Gastrocnemius medialis (tissue), 4 donors: ENCODE data around the gene DUOX1. TPM values are rescaled to one million over a fixed set of nuclear protein-coding genes. Genes with fewer than 3 reads are reported as not detected.

Experiments used
- ATAC-seq, 2 donors: fragments of 150-250 bp; one replicate each; pipeline ENCODE4 v1.9.1; 2016
- DNase-seq, 2 donors: peaks; one replicate each; pipeline ENCODE4 v3.0.0-alpha.2; 2019
- H3K27ac ChIP-seq, 4 donors: fragments of 200-600 bp; sonication (generic); 1 replicate in 1 of 4; 2 replicates in 3 of 4; pipeline ENCODE4 v1.5.1; 2016 to 2018; ENCODE audit warnings: mild to moderate bottlenecking in 2 of 4, moderate library complexity in 1 of 4
- H3K27me3 ChIP-seq, 3 donors: fragments of 200-600 bp; sonication (generic) in 2 of 3; 1 replicate in 1 of 3; 2 replicates in 2 of 3; pipeline versions ENCODE4 v1.5.1 to v1.6.0; 2016 to 2019; ENCODE audit warnings: mild to moderate bottlenecking in 1 of 3, moderate library complexity in 1 of 3
- H3K36me3 ChIP-seq, 2 donors: fragments of 200-600 bp; sonication (generic) in 1 of 2; one replicate each; pipeline ENCODE4 v1.5.1; 2017 to 2018
- H3K4me1 ChIP-seq, 2 donors: fragments of 200-600 bp; sonication (generic) in 1 of 2; one replicate each; pipeline ENCODE4 v1.5.1; 2016 to 2017; ENCODE audit warnings: mild to moderate bottlenecking in 2 of 2
- H3K4me3 ChIP-seq, 4 donors: fragments of 200-600 bp; sonication (generic) in 3 of 4; 1 replicate in 1 of 4; 2 replicates in 3 of 4; pipeline ENCODE4 v1.5.1; 2016 to 2019; ENCODE audit warnings: mild to moderate bottlenecking in 2 of 4
- H3K9me3 ChIP-seq, 3 donors: fragments of 200-600 bp; sonication (generic) in 2 of 3; 1 replicate in 1 of 3; 2 replicates in 2 of 3; pipeline ENCODE4 v1.5.1; 2016 to 2019
- CTCF ChIP-seq, 5 experiments: fragments of 450-650 bp in 3 of 5; fragments of 200-600 bp in 2 of 5; sonication (generic) in 2 of 5; IDR thresholded peaks in 4 of 5; conservative IDR thresholded peaks in 1 of 5; 1 replicate in 4 of 5; 2 replicates in 1 of 5; pipeline ENCODE4 v1.5.1; 2016 to 2019; ENCODE audit warnings: antibody characterized with exemption in 5 of 5, mild to moderate bottlenecking in 3 of 5, moderate library complexity in 3 of 5
- POLR2A ChIP-seq, 2 donors: fragments of 450-650 bp; IDR thresholded peaks; one replicate each; pipeline ENCODE4 v1.6.1; 2017; ENCODE audit warnings: antibody characterized with exemption in 2 of 2, mild to moderate bottlenecking in 2 of 2, moderate library complexity in 2 of 2
- in situ Hi-C, 4 donors: fragments of 200-750 bp; cut with MboI; loops; one replicate each; pipeline versions ENCODE4 v1.15.0 to v1.8.0; 2017; ENCODE audit warnings: low sequenced_read_pairs in 4 of 4
- intact Hi-C: fragments of 100-400 bp; cut with DNase I; formaldehyde crosslinking; loops from one replicate; pipeline ENCODE4 v1.15.1; 2023; ENCODE audit warnings: low total_unique reads
- total RNA-seq, 4 donors: library from RNA; depleted of rRNA; stranded (reverse); fragments of >200 nt; gene quantifications; one replicate each; pipeline versions ENCODE4 v1.1.0 to v1.2.3, GENCODE V29; 2016

The DUOX1 gene
- total RNA-seq, 4 donors from 2014 or later: 0.07 to 0.56 (median 0.13) TPM; not detected in 1

- intact Hi-C loops (no loop called here), in situ Hi-C loops (no loop called here)
- TF ChIP-seq POLR2A (IDR thresholded peaks at IDR 0.05) (no peak), CTCF (IDR thresholded peaks at IDR 0.05 in 4 of 5, conservative IDR thresholded peaks at IDR 0.05 in 1 of 5) (no peak)
- H3K27ac ChIP-seq: no peak overlapping the region
- H3K27me3 ChIP-seq: peaks cover 0 to 12% (median 0%) of the 10 kb centered on the region in 3 donors
- no peak overlapping the region for H3K4me3 ChIP-seq
- no peaks in the 10 kb centered on the region for H3K36me3 ChIP-seq
- H3K9me3 ChIP-seq: no peaks in the 10 kb centered on the region
- DNase-seq (no peak), ATAC-seq (no peak)
- no peaks in the 10 kb centered on the region for H3K4me1 ChIP-seq
Measured at GRCh38 chr15:45148076-45149059, 18.6 kb downstream of the DUOX1 start.

GRCh38 chr15:45149060-45149459 lies 19.3 kb downstream of the DUOX1 start:
- intact Hi-C loops: no loop called here
- no peak for DNase-seq
- in situ Hi-C loops: no loop called here
- H3K4me3 ChIP-seq: no peak overlapping the region
- no peak for ATAC-seq
- no peaks in the 10 kb centered on the region for H3K36me3 ChIP-seq
- H3K9me3 ChIP-seq: no peaks in the 10 kb centered on the region
- TF ChIP-seq POLR2A (IDR thresholded peaks at IDR 0.05): no peak
- H3K4me1 ChIP-seq: no peaks in the 10 kb centered on the region
- H3K27ac ChIP-seq: no peak overlapping the region
- H3K27me3 ChIP-seq: peaks cover 0 to 8% (median 0%) of the 10 kb centered on the region in 3 donors

- no peaks in the 10 kb centered on the region for H3K9me3 ChIP-seq
- no peaks in the 10 kb centered on the region for H3K4me1 ChIP-seq
- TF ChIP-seq CTCF (IDR thresholded peaks at IDR 0.05 in 4 of 5, conservative IDR thresholded peaks at IDR 0.05 in 1 of 5): no peak
- TF ChIP-seq POLR2A (IDR thresholded peaks at IDR 0.05): no peak
- in situ Hi-C loops (loop anchor here in 1 of 4 donors (25.0 kb wide), 1 partner anchor 262 kb away; a partner anchor contains a TSS), intact Hi-C loops (no loop called here)
- H3K27ac ChIP-seq: no peak overlapping the region
- H3K27me3 ChIP-seq: no peaks in the 10 kb centered on the region
- no peak for DNase-seq
- H3K36me3 ChIP-seq: no peaks in the 10 kb centered on the region
- no peak for ATAC-seq
- H3K4me3 ChIP-seq: no peak overlapping the region
Measured at GRCh38 chr15:45150481-45150880, 20.7 kb downstream of the DUOX1 start.

GRCh38 chr15:45150997-45151396 lies 21.2 kb downstream of the DUOX1 start:
- H3K27me3 ChIP-seq: no peaks in the 10 kb centered on the region
- intact Hi-C loops (no loop called here), in situ Hi-C loops (loop anchor here in 1 of 4 donors (25.0 kb wide), 1 partner anchor 261 kb away; a partner anchor contains a TSS)
- TF ChIP-seq CTCF (IDR thresholded peaks at IDR 0.05 in 4 of 5, conservative IDR thresholded peaks at IDR 0.05 in 1 of 5) (no peak), POLR2A (IDR thresholded peaks at IDR 0.05) (no peak)
- H3K27ac ChIP-seq: no peak overlapping the region
- no peaks in the 10 kb centered on the region for H3K9me3 ChIP-seq
- H3K4me3 ChIP-seq: no peak overlapping the region
- ATAC-seq (no peak), DNase-seq (no peak)
- H3K4me1 ChIP-seq: no peaks in the 10 kb centered on the region
- H3K36me3 ChIP-seq: no peaks in the 10 kb centered on the region
